ENCODE data around the gene CNTN4. TPM values are rescaled to one million over a fixed set of nuclear protein-coding genes. Genes with fewer than 3 reads are reported as not detected.

CNTN4 gene
- total RNA-seq, 1 donor from 2014 or later = 0.79 TPM

DNA sequence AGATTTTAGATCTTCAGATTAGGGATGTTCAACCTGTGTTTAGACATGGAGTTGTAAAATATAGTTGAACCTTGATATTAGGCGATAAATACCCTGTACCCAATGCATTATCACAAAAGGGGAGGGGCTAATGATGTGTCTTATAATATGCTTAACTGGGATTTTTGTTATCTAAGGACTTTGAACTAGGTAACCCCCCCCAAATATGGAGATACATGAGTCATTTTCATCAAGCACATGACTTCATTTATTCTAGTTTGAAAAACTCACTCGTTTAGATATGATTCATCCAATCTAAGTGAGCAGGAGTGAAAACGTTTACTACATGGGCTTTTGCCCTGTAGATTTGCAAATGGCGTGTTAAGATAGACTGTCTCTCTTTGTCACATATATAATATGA lies 799.2 kb downstream of the CNTN4 start:
- Histone ChIP-seq H3K4me3 (ENCODE audit: low read depth, low read length) (no peak overlapping the region), H3K36me3 (ENCODE audit: control insufficient read depth, insufficient read depth, low read length) (no peaks in the 10 kb centered on the region), H3K27me3 (ENCODE audit: control insufficient read depth, insufficient read depth, low read length) (no peaks in the 10 kb centered on the region)
- FAIRE-seq (no peak), DNase-seq (ENCODE audit: low read depth) (no peak)
- TF ChIP-seq, protein P1, sequence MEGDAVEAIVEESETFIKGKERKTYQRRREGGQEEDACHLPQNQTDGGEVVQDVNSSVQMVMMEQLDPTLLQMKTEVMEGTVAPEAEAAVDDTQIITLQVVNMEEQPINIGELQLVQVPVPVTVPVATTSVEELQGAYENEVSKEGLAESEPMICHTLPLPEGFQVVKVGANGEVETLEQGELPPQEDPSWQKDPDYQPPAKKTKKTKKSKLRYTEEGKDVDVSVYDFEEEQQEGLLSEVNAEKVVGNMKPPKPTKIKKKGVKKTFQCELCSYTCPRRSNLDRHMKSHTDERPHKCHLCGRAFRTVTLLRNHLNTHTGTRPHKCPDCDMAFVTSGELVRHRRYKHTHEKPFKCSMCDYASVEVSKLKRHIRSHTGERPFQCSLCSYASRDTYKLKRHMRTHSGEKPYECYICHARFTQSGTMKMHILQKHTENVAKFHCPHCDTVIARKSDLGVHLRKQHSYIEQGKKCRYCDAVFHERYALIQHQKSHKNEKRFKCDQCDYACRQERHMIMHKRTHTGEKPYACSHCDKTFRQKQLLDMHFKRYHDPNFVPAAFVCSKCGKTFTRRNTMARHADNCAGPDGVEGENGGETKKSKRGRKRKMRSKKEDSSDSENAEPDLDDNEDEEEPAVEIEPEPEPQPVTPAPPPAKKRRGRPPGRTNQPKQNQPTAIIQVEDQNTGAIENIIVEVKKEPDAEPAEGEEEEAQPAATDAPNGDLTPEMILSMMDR (IDR thresholded peaks at IDR 0.05; ENCODE audit: insufficient read depth, low read length, severe bottlenecking) = no peak

- no peaks in the 10 kb centered on the region for H3K36me3 ChIP-seq (ENCODE audit: control insufficient read depth, insufficient read depth, low read length)
- TF ChIP-seq, protein P1 (IDR thresholded peaks at IDR 0.05; ENCODE audit: insufficient read depth, low read length, severe bottlenecking) = no peak
- H3K27me3 ChIP-seq (ENCODE audit: control insufficient read depth, insufficient read depth, low read length) = no peaks in the 10 kb centered on the region
- no peak overlapping the region for H3K4me3 ChIP-seq (ENCODE audit: low read depth, low read length)
- FAIRE-seq (no peak), DNase-seq (ENCODE audit: low read depth) (no peak)
Measured at GRCh38 chr3:2898591-2899353, 800.1 kb downstream of the CNTN4 start.

DNA sequence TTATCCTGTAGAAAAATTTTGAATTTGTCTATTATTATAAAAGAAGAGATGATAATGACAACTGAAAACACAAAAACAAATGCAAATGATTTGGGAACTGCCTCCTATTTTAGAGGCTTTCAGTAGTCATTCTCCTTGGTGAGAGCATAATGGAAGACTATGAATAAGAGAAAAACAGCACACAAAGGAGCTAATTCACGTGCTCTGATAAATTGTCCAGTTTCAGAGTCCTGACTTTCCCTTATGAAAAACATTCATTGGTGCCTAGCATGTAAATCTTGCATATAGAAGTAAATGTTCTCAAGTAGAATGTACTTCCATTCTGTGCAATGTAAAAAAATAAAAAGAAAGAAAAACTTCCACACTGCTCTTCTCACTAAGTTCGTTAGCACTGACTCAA lies 805.4 kb downstream of the CNTN4 start:
- TF ChIP-seq, protein P1 (IDR thresholded peaks at IDR 0.05; ENCODE audit: insufficient read depth, low read length, severe bottlenecking) = no peak
- H3K27me3 ChIP-seq (ENCODE audit: control insufficient read depth, insufficient read depth, low read length) = no peaks in the 10 kb centered on the region
- DNase-seq (ENCODE audit: low read depth) = no peak
- FAIRE-seq = no peak
- no peaks in the 10 kb centered on the region for H3K36me3 ChIP-seq (ENCODE audit: control insufficient read depth, insufficient read depth, low read length)
- H3K4me3 ChIP-seq (ENCODE audit: low read depth, low read length) = no peak overlapping the region

DNA sequence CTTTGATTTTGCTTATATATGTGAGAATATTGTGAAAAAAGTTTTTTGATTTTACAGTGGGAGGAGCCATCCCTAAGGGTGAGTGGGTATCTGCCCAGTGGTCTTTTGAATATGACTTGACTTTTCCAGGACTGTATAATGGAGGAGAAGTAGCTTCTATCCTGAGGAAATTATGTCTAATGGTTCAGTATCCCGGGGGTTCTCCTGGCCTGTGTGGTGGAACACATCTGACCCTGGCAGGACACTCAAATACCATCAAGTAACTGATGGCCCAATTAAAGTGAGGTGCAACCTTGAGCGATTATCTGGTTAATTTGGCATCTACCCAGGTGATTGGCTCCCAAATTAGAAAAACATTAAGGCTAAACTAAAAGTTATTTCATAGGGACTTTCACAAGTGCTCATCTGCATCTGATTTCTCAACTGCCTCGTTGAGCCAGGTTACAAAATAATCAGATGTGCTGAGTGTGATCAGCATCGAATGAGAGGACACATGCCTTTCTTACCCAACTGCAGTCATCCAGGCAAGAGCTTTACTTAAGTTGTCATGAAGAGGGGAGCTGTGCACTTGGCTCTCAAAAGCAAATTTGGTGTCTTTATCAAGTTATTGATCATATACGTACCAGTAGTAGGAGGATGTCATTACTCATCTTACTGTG lies 810.2 kb downstream of the CNTN4 start:
- Histone ChIP-seq H3K36me3 (ENCODE audit: control insufficient read depth, insufficient read depth, low read length) (no peaks in the 10 kb centered on the region), H3K4me3 (ENCODE audit: low read depth, low read length) (no peak overlapping the region), H3K27me3 (ENCODE audit: control insufficient read depth, insufficient read depth, low read length) (no peaks in the 10 kb centered on the region)
- TF ChIP-seq, protein P1 (IDR thresholded peaks at IDR 0.05; ENCODE audit: insufficient read depth, low read length, severe bottlenecking) = no peak
- FAIRE-seq (no peak), DNase-seq (ENCODE audit: low read depth) (no peak)

- TF ChIP-seq, protein P1 (IDR thresholded peaks at IDR 0.05; ENCODE audit: insufficient read depth, low read length, severe bottlenecking) = no peak
- no peak overlapping the region for H3K4me3 ChIP-seq (ENCODE audit: low read depth, low read length)
- FAIRE-seq = no peak
- no peaks in the 10 kb centered on the region for H3K27me3 ChIP-seq (ENCODE audit: control insufficient read depth, insufficient read depth, low read length)
- no peaks in the 10 kb centered on the region for H3K36me3 ChIP-seq (ENCODE audit: control insufficient read depth, insufficient read depth, low read length)
- no peak for DNase-seq (ENCODE audit: low read depth)
Measured at GRCh38 chr3:2910997-2911396, 812.3 kb downstream of the CNTN4 start.

Data from bronchial epithelial cell (primary cell).